HepG2 (cell line): Measurements from ENCODE around the gene PFDN1. TPM values are rescaled to one million over a fixed set of nuclear protein-coding genes. Genes with fewer than 3 reads are reported as not detected.

Experiments used
- ATAC-seq: fragments of 200-7000 bp; cut with Tn5 transposase; 3 replicates; pipeline ENCODE4 v1.9.1; 2020; ENCODE audit warnings: mild to moderate bottlenecking, moderate library complexity
- BruUV-seq: library from RNA; stranded (reverse); fragments of 400-500 nt; replicated peaks from 2 replicates; lab custom pipeline; 2021; lab: Mats Ljungman, UMichigan
- CTCF ChIA-PET: fragments of 300-600 bp; formaldehyde crosslinking; extraction: SDS; loops from one replicate; lab custom pipeline; 2021; ENCODE audit warnings: low total read pairs, inconsistent platforms, low intra/inter-chr PET ratio; lab: Yijun Ruan, JAX
- POLR2A ChIA-PET: fragments of 350-600 bp; sonication (Branson Sonifier 250); formaldehyde crosslinking; loops from one replicate; lab custom pipeline; 2020; ENCODE audit warnings: antibody characterized with exemption, inconsistent platforms; lab: Yijun Ruan, JAX
- DNase-seq: peaks from one replicate; pipeline ENCODE4 v3.0.0-alpha.2; 2015; ENCODE audit warnings: low spot score
- FAIRE-seq: peaks from 3 replicates; lab custom pipeline; 2011; peaks lifted over from hg19 to GRCh38; lab: Jason Lieb, UNC
- H2AFZ ChIP-seq: one replicate; pipeline ENCODE4 v1.6.1; 2011; ENCODE audit warnings: low read length, inconsistent platforms
- H3K27ac ChIP-seq: fragments of 300-600 bp; 3 replicates; pipeline ENCODE4 v1.8.0; 2011; ENCODE audit warnings: mixed run types, mild to moderate bottlenecking, mixed read lengths, low read length, inconsistent platforms; ENCODE audit not compliant: insufficient read depth; ENCODE audit errors: extremely low read length
- H3K27me3 ChIP-seq, 2 experiments: fragments of 200-600 bp in 1 of 2; 2 replicates in 1 of 2; 3 replicates in 1 of 2; pipeline versions ENCODE4 v1.6.0 to v1.8.0; 2011; ENCODE audit warnings: low read length in 2 of 2, mild to moderate bottlenecking in 2 of 2, moderate library complexity in 2 of 2, inconsistent platforms in 1 of 2; ENCODE audit not compliant: insufficient read depth in 2 of 2, control insufficient read depth in 1 of 2
- H3K36me3 ChIP-seq, 2 experiments: fragments of 200-600 bp in 1 of 2; replicated peaks in 1 of 2; 2 replicates in 1 of 2; 3 replicates in 1 of 2; pipeline versions ENCODE4 v1.5.1 to v1.8.0; 2011; ENCODE audit warnings: low read length in 2 of 2, inconsistent platforms in 1 of 2; ENCODE audit not compliant: insufficient read depth in 2 of 2, control insufficient read depth in 1 of 2
- H3K4me1 ChIP-seq: 2 replicates; pipeline ENCODE4 v1.5.1; 2012; ENCODE audit warnings: low read length, inconsistent platforms; ENCODE audit not compliant: insufficient read depth
- H3K4me2 ChIP-seq: 2 replicates; pipeline ENCODE4 v1.6.0; 2011; ENCODE audit warnings: low read depth, low read length, inconsistent platforms
- H3K4me3 ChIP-seq, 3 experiments: fragments of 200-600 bp in 1 of 3; sonication (generic), shearing (Covaris generic) in 1 of 3; replicated peaks in 1 of 3; 2 replicates each; pipeline ENCODE4 v1.5.1; 2011 to 2016; ENCODE audit warnings: low read length in 3 of 3, inconsistent platforms in 2 of 3, low read depth in 2 of 3, mild to moderate bottlenecking in 2 of 3, control low read depth in 1 of 3, mixed read lengths in 1 of 3; ENCODE audit not compliant: insufficient read depth in 1 of 3
- H3K79me2 ChIP-seq: one replicate; pipeline ENCODE4 v1.6.1; 2011; ENCODE audit warnings: low read length, inconsistent platforms; ENCODE audit not compliant: insufficient read depth
- H3K9ac ChIP-seq: 2 replicates; pipeline ENCODE4 v1.6.0; 2011; ENCODE audit warnings: mild to moderate bottlenecking, low read depth, low read length, inconsistent platforms; ENCODE audit not compliant: insufficient read depth
- H3K9me3 ChIP-seq: 2 replicates; pipeline ENCODE4 v1.5.1; 2012; ENCODE audit warnings: mild to moderate bottlenecking, low read length
- H4K20me1 ChIP-seq: 2 replicates; pipeline ENCODE4 v1.6.0; 2011; ENCODE audit warnings: inconsistent platforms, mild to moderate bottlenecking, low read length, moderate library complexity; ENCODE audit not compliant: insufficient read depth
- EP300 ChIP-seq, 3 experiments: sonication (generic) in 1 of 3; formaldehyde crosslinking in 1 of 3; IDR thresholded peaks; 2 replicates each; pipeline versions ENCODE4 v1.5.1 to v1.6.1; 2011 to 2020; ENCODE audit warnings: low read depth in 2 of 3, low read length in 2 of 3, borderline replicate concordance in 1 of 3, improper control_type of control experiment in 1 of 3, mild to moderate bottlenecking in 1 of 3, missing genetic modification reagents in 1 of 3, moderate library complexity in 1 of 3
- FOXA3 ChIP-seq: IDR thresholded peaks from 2 replicates; pipeline ENCODE4 v1.6.1; 2016; ENCODE audit warnings: missing genetic modification reagents, missing compliant biosample characterization
- GABPB1 ChIP-seq: IDR thresholded peaks from 2 replicates; pipeline ENCODE4 v1.6.1; 2016; ENCODE audit warnings: mild to moderate bottlenecking, missing genetic modification reagents, moderate library complexity, missing compliant biosample characterization
- GATAD2A ChIP-seq: IDR thresholded peaks from 2 replicates; pipeline ENCODE4 v1.6.1; 2016
- HDAC2 ChIP-seq: sonication (generic); formaldehyde crosslinking; IDR thresholded peaks from 2 replicates; pipeline ENCODE4 v1.4.0; 2020; ENCODE audit warnings: missing genetic modification reagents
- HHEX ChIP-seq: IDR thresholded peaks from 2 replicates; pipeline ENCODE4 v1.6.1; 2016; ENCODE audit warnings: control low read depth
- IRF9 ChIP-seq: sonication (generic); formaldehyde crosslinking; IDR thresholded peaks from 2 replicates; pipeline ENCODE4 v1.8.0; 2022; ENCODE audit warnings: missing genetic modification reagents, mild to moderate bottlenecking, borderline replicate concordance
- KDM6A ChIP-seq: IDR thresholded peaks from 2 replicates; pipeline ENCODE4 v1.6.1; 2016; ENCODE audit warnings: low read depth
- MNT ChIP-seq: fragments of 450-650 bp; IDR thresholded peaks from 2 replicates; pipeline ENCODE4 v1.6.1; 2016
- MTF2 ChIP-seq: sonication (generic); formaldehyde crosslinking; IDR thresholded peaks from 2 replicates; pipeline ENCODE4 v1.5.0; 2020; ENCODE audit warnings: missing genetic modification reagents, borderline replicate concordance
- NCOR1 ChIP-seq: fragments of 200-600 bp; sonication (generic); IDR thresholded peaks from 2 replicates; pipeline ENCODE4 v1.7.0; 2017; ENCODE audit warnings: antibody characterized with exemption, low read length, borderline replicate concordance
- PHF21A ChIP-seq: sonication (generic); formaldehyde crosslinking; IDR thresholded peaks from 2 replicates; pipeline ENCODE4 v1.5.0; 2020; ENCODE audit warnings: mild to moderate bottlenecking, missing genetic modification reagents
- RARA ChIP-seq: IDR thresholded peaks from 2 replicates; pipeline ENCODE4 v1.6.1; 2016; ENCODE audit warnings: missing genetic modification reagents, missing compliant biosample characterization
- SAP130 ChIP-seq: IDR thresholded peaks from 2 replicates; pipeline ENCODE4 v1.6.1; 2016; ENCODE audit warnings: low read depth
- SIX1 ChIP-seq: sonication (generic); formaldehyde crosslinking; IDR thresholded peaks from 2 replicates; pipeline ENCODE4 v1.4.0; 2020; ENCODE audit warnings: missing genetic modification reagents, borderline replicate concordance
- ZBED4 ChIP-seq: sonication (generic); formaldehyde crosslinking; IDR thresholded peaks from 2 replicates; pipeline ENCODE4 v1.4.0; 2020; ENCODE audit warnings: missing genetic modification reagents, borderline replicate concordance
- ZNF468 ChIP-seq: sonication (generic); formaldehyde crosslinking; IDR thresholded peaks from 2 replicates; pipeline ENCODE4 v1.8.0; 2022; ENCODE audit warnings: mild to moderate bottlenecking, moderate library complexity, missing genetic modification reagents
- WGBS: methylation state at CpG from one replicate; pipeline ENCODE4 v1.1.6; 2017; ENCODE audit warnings: low lambda C conversion rate; 5-methylcytosine and 5-hydroxymethylcytosine counted together
- in situ Hi-C: cut with HindIII; loops from 2 replicates; pipeline ENCODE4 v1.10.0; 2017; ENCODE audit warnings: low pct_unique_long_range_greater_than_20kb; ENCODE audit not compliant: extremely low pct_ligation_motif_present
- intact Hi-C: fragments of 100-400 bp; cut with micrococcal nuclease; formaldehyde crosslinking; loops from one replicate; pipeline ENCODE4 v1.10.0; 2022; ENCODE audit not compliant: unreplicated experiment
- polyA plus RNA-seq, 8 experiments: library from polyadenylated mRNA; depleted of rRNA in 3 of 8; stranded (reverse) in 7 of 8; unstranded in 1 of 8; fragments of >200 nt; fragmentation: Illumina TruSeq in 4 of 8; extraction: Trizol in 4 of 8; gene quantifications; 2 replicates each; pipeline versions ENCODE4 v1.2.1 to v1.2.3, GENCODE V29; 2011 to 2016; ENCODE audit warnings: low read depth in 4 of 8, missing spikeins in 1 of 8, mixed read lengths in 1 of 8; ENCODE audit not compliant: insufficient read depth in 1 of 8
- total RNA-seq, 5 experiments: library from RNA; depleted of rRNA; stranded (reverse); fragments of >200 nt; fragmentation: Illumina TruSeq; extraction: Trizol; gene quantifications; 2 replicates each; pipeline ENCODE4 v1.2.3, GENCODE V29; 2016; ENCODE audit warnings: low read depth in 1 of 5

Gene PFDN1
- total and polyA plus RNA-seq, 2 of the 13 experiments (the other 11 are each of a cell fraction or from before 2014, with no cell fraction given), result 67.2 to 70.8 TPM

- BruUV-seq, result TSS peak; percentile 33
- DNase-seq (peak; percentile 65), FAIRE-seq (peak; percentile 12), ATAC-seq (peak; percentile 72)
- Histone ChIP-seq H3K4me2 (peak overlapping the region; percentile 65), H3K27ac (peak overlapping the region; percentile 87), H3K9ac (peak overlapping the region; percentile 72), H3K27me3 (no peaks in the 10 kb centered on the region; a peak in 1 of 5 replicates), H4K20me1 (peaks cover 2% of the 10 kb centered on the region; the same call in 1 of the 2 replicates), H3K9me3 (no peaks in the 10 kb centered on the region), H3K4me3 (peak overlapping the region; percentile 5 to 44 (median 23); a peak in 3 of 6 replicates), H2AFZ (no peak overlapping the region), H3K36me3 (0 out of 5 replicates have a peak, but pooled peaks cover 0 to 4% of the 10 kb centered on the region in 2 experiments), H3K4me1 (peaks cover 88% of the 10 kb centered on the region), H3K79me2 (peaks cover 96% of the 10 kb centered on the region)
- WGBS, result 16% methylated on average over 4 of the region's 4 CpGs
- intact Hi-C loops, result loop anchor here (5.0 kb wide), 1 partner anchor 54 kb away; the partner anchor contains the start of gene HBEGF
- POLR2A ChIA-PET, result interaction anchor here (1.0 to 1.3 kb wide), 3 partner anchors 9 to 354 kb away, joined by 3 to 9 read pairs (median 4); partner anchors contain the start of genes HBEGF, IK and NDUFA2
- CTCF ChIA-PET, result no interaction called here
- in situ Hi-C loops, result no loop called here
- TF ChIP-seq MTF2 (CRISPR knock-in tag) (no peak), GABPB1 (CRISPR knock-in tag) (no peak), SAP130 (CRISPR knock-in tag) (peak; percentile 21), GATAD2A (CRISPR knock-in tag) (0 out of 2 replicates have a peak, but pooled peaks have one; percentile 11), KDM6A (CRISPR knock-in tag) (0 out of 2 replicates have a peak, but pooled peaks have one; percentile 19), NCOR1 (peak; percentile 78; the same call in 1 of the 2 replicates), MNT (no peak), EP300 (IDR thresholded peaks at IDR 0.05; ENCODE audit: low read depth in 2 of 2, low read length in 2 of 2) (peak in 1 of 2 experiments; percentile 71; a peak in 2 of 4 replicates), EP300 (CRISPR knock-in tag; IDR thresholded peaks at IDR 0.05; ENCODE audit: borderline replicate concordance) (no peak), IRF9 (CRISPR knock-in tag) (no peak), ZBED4 (CRISPR knock-in tag) (no peak), FOXA3 (CRISPR knock-in tag) (peak; percentile 5; the same call in 1 of the 2 replicates), RARA (CRISPR knock-in tag) (peak; percentile 18; the same call in 1 of the 2 replicates), PHF21A (peak; percentile 42; the same call in 1 of the 2 replicates), HHEX (CRISPR knock-in tag) (no peak), SIX1 (CRISPR knock-in tag) (0 out of 2 replicates have a peak, but pooled peaks have one; percentile 11), ZNF468 (no peak), HDAC2 (CRISPR knock-in tag) (peak; percentile 17; the same call in 1 of the 2 replicates)
Measured at GRCh38 chr5:140293091-140293848, 9.6 kb downstream of the PFDN1 start.
